ENCODE results near the gene ANXA8L1.
"Not testable (repeated sequence)": the region's sequence is repeated elsewhere in the genome, so short reads cannot be mapped to it uniquely, and the experiment has no call there.

Gene ANXA8L1, protein sequence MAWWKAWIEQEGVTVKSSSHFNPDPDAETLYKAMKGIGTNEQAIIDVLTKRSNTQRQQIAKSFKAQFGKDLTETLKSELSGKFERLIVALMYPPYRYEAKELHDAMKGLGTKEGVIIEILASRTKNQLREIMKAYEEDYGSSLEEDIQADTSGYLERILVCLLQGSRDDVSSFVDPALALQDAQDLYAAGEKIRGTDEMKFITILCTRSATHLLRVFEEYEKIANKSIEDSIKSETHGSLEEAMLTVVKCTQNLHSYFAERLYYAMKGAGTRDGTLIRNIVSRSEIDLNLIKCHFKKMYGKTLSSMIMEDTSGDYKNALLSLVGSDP

DNA sequence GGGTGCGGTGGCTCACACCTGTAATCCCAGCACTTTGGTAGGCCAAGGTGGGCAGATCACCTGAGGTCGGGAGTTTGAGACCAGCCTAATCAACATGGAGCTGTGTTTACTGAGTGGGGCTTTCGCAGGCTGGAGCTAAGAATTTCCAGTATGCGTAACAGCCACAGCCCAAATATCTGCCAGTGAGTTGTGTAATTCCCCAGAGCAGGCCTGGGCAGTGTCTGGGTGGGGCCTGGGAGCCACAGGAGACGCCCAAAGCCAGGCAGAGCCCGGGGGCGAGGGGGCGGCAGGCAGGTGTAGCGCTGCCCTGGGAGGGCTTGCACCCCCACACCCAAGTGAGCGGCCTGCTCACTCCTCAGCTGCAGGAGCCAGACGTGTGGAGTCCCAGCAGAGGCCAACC lies at the start of gene ANXA8L1:
TSS of gene ANXA8L1 (plus strand) at position 371 of the 400 bp plus-strand sequence. CDS start 76 bp downstream, outside the sequence.
- DNase-seq: not testable (repeated sequence)

DNA sequence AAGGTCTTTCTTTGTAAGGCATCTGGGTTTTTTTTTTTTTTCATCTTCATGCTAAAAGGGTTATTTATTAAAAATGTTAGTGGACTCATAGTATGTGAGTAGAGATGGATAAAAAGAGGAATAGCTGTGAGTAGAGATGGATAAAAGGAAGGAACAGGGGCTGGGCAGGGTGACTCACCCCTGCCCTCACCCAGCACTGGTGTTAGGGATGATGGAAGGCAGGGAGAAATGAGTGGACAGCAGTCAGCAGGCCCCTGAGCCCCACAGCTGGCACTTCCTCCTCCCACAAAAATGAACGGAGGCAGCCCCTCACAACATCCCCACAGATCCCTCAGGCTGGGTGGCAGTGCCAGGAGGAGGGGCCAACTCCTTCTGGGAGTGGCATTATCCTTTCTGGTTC lies 49.5 kb upstream of the ANXA8L1 start:
- DNase-seq: no peak

DNA sequence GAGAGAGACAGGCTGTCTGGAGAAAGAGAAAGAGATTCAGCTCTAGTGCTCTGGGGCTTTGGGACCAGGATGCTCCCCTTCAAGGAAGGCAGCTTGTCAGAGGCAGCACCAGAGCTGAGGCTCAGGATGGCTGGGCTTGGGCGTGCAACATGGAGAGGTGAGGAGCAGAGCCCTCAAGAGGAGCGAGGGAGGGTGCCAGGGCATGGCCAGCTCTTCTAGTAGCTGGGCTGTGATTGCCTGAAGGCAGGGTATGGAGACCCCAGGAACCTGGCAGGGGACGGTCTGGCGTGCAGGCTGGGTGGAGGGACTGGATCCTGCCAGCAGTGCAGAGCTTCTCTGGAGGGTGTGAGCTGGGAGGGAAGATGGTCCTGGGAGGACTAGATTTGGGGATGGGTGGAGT lies 48.6 kb upstream of the ANXA8L1 start:
- DNase-seq: no peak

DNA sequence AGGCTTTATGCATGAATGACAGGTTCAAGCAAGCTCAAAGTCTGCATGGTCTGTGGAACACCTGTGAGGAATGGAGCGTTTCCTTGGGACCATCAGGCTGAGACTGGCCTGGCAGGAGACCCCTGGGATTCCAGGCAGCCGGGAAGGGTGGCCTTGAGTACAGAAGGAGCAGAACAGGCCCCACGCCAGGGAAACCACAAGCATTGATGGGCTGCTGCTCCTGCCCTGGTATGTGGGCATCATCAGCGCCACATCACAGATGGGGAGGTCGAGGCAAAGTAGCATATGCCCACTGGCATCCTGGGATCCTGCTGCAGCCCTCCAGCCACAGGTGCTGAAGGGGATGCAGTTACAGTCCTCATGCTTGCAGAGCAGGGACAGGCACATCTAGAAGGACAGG lies 47.9 kb upstream of the ANXA8L1 start:
- DNase-seq: no peak

DNA sequence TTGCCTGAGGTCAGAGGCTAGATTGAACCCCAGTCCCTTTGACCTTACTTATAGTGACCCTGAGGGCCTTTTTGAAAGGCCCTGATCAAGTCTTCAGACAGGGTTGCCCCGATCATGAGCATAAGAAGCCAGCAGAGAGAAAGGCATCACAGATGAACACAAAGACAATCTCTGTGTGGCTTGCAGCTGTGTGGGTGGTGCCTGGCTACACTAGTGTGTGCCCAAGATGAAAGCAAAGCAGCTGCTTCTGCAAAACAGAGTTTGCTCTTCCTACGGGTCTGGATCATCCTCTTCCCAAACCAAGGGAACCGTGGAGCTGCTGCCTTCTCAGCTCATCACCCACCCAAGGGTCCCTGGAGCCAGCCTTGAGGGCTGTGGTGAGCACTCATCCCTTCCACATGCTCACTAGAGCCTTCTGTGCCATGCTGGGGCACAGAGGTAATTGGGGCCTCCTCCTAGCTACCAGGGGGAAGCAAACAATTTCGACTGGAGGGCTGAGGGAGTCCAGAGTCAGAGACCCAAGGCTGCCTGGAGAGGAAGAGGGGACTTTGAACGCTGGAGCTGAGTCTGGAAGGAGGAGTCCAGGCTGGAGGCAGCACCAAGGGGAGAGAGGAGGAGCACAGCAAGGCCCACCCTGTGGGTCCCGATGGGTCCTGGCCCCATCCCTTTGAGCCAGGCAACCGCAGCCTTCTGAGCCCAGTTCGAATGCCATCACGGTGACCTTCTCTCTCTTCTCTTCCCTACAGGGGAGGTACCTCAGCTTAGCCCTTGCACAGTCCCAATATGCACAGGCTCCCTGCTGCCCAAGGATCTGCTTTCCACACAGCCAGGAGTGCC lies 46.5 kb upstream of the ANXA8L1 start:
- DNase-seq: no peak

DNA sequence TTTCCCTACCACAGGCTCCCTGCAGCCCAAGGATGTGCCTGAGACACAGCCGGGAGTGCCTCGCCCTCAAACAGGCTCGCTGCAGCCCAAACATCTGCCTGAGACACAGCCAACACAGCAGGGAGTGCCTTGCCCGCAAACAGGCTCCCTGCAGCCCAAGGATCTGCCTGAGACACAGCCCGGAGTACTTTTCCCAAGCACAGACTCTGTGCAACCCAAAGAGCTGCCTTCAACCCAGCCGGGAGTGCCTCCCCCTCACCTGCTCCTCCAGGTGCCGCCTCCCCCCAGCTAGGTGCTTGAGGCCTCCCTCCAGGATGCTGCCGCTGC lies 45.9 kb upstream of the ANXA8L1 start:
- no peak for DNase-seq

DNA sequence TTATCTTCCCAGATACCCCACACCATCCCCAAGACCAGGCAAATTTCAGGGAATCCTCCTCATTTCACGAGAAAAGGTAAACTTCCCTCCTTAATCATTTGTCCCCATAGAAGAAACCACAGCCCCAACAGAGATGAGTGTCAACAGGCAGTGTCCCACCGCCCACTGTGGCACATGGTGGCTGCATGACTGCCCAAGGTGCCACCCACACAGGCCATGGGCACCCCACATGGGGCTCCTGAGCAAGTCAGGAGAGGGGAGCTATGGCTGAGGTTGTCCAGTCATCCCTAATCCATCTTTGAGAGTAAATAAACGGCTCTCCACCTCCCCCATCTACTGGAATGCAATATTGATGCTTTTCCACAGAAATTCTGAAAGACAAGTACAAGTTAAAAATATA lies 44.7 kb upstream of the ANXA8L1 start:
- no peak for DNase-seq

DNA sequence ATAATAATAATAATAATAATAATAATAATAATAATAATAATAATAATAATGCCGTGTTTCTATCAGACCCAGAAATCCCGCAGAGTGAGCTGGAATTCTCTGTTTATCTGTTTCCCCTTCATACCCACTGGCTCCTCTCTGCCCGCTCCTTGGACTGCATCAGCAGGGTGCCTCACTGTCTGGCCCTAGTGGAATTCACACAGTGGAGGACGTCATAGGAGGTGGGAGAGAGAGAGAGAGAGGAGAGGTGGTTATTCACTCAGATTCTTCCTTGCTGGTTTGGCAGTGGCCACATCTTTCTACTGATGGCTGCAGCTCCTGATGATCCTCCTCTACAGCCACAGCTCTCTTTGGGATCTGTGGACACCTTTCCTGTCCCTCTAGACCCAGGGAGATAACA lies 10.1 kb upstream of the ANXA8L1 start:
- DNase-seq: not testable (repeated sequence)

DNA sequence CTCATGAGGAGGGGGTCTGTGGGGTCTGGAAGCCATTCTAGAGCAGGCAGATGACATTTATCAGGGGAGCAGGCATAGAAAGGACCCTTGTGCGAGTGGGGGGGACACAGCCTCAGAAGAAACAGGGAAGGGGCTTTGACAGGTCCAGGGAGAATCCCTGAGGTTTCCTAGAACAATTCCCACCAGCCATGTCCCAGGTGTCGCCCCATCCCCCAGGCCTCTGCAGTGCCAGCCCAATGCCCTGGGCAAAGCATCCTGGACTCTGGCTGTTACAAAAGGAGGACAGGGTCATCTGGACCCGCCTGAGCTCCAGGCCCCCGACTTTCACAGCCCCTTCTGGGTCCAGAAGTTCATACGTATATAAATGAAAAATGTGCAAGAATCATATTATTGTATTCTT lies 8.4 kb upstream of the ANXA8L1 start:
- not testable (repeated sequence) for DNase-seq

DNA sequence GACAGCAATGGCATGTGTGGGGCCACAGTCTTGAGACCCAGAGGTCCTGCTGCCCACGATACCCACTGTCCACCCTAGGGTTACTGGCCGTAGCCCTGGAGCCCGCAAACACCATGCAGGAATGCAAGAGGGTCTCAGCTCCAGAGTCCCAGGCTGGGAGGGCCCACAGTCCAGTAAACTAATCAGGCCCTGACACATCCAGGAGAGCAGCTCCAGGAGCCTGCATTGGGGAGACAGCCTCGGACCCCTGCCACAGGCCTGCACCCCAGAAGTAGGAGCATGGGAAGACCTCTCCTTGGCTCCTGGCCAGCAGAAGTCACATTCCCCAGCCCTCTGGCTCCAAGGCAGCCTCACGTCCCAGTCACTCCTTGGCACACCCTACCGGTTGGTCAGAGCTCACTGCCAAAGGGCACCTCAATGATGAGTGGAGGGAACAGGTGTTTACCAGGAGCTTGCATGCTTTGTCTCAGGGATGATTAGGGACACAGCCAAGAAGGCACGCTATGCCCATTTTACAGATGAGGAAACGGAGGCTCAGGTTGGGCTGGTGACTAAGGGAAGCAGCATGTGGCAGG lies 7.8 kb upstream of the ANXA8L1 start:
- not testable (repeated sequence) for DNase-seq

DNA sequence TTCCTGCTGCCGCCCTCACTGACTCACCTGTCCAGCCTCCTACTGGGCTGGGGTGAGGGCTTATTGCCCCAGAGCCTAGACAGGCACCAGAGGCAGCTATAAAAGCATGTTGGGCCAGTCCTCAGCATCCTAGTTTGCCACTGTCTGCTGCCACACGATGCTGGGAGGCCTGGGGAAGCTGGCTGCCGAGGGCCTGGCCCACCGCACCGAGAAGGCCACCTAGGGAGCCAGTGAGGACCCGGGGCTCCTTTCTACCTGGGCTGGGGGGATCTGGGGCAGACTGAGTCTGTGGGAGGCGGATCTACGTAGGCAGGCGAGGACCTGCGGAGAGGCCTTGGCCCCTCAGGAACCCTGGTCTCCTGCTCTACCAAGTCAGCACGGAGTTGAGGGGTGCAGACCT lies 6.6 kb upstream of the ANXA8L1 start:
- DNase-seq: not testable (repeated sequence)

DNA sequence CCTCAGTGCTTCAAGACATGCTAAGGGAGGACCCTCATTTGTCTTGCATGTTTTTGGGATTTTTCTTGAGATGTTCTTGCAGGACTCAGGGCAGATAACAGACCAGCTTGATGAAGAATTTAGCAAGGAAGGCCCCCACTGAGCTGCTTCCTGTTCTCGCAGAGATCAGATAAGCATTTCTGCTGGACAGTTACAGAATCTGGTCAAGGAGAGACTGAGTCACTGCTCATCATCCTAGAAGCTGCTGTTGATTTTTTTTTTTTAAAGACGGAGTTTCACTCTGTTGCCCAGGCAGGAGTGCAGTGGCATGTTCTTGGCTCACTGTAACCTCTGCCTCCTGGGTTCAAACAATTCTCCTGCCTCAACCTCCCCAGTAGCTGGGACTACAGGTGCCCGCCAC lies 1.2 kb upstream of the ANXA8L1 start:
- DNase-seq: not testable (repeated sequence)

DNA sequence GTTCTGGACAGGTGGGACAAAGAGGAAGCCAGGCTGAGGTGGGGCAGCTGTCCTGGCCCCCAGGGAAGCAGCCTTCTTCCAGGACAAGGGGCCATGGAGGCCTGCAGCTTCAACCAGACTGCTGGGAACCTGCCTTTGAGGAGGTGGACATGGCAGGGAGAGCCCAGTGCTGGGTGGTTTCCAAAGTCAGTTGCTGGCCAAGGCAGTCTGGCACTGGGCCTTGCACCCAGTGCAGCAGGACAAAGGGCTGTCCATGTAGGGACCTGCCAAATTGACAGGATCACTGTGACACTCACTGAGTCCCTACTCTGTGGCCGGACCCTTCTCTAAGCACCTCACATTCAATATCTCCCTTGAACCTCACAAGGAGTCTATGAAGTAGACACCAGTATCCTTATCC lies 1.4 kb downstream of the ANXA8L1 start:
- not testable (repeated sequence) for DNase-seq

DNA sequence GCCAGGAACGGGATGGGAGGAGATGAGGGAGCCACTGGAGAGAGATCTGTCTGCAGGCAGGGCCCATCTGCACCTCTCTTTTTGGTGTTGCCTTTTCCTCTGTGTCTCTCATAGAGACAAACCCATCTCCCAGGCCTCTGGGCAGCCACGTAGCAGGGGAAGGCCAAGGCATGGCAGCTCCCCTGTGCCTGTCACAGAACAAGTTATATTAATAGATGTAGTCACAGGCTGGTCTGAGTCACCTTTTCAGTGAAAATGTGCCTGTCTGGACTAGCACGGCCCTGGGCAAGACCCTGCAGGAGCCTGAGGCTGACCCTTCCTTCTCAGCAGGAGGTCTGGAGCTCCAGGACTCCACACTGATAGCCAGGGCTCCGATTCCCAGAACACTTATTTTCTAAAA lies 2.1 kb downstream of the ANXA8L1 start:
- not testable (repeated sequence) for DNase-seq

DNA sequence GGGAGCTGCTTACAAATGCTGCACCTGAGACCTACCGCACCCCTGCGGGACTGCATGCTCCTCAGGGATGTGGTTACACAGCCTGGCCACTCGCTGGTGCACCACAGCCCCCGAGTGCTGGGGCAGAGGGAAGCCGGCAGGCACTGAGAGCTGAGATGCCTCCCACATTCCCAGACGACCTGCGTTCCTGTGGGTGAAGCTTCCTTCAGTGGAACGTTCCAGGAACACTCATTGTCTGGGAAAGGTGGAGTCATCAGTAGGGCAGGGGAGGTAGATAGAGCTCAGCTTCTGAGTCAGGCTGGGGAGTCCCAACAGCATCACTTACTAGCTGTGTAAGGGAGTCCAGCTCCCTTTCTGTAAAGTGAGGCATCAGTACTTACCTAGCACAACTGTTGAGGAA lies 2.5 kb downstream of the ANXA8L1 start:
- not testable (repeated sequence) for DNase-seq

DNA sequence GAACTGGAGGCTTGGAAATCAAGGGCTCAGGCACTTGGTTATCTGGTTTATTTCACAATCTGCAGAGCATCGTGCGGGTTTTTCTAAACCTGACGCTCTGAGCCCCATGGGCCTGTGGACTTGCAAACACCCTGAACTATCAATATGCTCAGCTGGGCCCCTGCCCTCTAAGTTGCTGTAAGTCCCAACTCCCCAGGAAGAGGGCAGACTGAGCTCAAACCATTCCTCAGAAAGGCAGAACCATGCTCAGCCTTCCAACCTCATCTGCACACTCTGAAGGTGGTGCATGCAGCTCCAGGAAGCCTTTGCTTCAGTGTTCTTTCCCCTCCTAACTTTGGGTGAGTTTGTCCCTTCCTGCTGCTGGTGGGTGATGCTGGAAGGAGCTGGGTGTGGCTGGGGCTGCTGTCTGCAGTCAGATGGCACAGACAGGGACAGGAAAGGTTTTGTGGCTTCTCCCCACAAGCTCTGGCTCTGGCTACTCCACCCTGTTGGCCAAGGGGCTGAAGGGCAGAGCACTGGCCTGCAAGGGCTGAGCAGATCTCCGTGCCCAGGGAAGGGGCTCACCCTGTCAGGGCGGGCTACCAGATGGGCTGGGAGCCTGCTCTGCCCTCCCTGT lies 3.8 kb downstream of the ANXA8L1 start:
- not testable (repeated sequence) for DNase-seq

DNA sequence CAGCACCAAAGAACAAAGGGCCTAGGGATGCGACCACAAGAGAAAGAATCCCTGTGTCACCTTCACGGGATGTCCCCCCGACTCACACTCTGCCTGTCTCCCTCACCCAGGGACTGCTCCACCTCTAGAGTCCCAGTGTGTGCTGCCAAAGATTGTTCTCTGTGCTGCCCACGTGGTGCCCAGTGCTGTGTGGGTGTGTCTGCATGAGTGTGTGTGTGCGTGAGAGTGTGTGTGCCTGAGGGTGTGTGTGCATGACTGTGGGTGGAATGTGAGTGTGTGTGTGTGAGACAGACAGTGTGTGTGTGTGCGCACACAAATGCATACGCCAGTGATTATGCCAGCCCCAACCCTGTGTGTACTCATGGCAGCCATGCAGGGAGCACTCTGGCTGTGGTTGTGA lies 10.3 kb downstream of the ANXA8L1 start:
- DNase-seq: not testable (repeated sequence)

DNA sequence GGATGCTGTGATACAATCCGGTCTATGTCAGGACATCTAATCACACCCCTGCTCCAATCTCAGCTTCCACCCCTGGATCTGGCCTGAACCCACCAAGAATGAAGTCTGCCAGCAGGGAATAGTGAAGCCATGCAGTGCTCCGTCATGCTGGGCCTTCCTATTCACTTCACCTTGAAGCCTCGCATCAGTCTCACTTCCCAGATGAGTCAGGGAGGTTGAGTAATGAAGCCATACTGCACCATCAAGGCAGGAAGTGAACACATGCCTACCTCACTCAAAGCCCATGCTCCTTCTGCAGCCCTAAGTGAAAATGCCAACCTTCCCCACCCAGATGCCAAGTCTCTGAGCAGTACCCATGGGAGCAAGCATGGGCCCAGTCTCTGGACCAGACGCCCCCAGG lies 11.1 kb downstream of the ANXA8L1 start:
- DNase-seq: not testable (repeated sequence)

DNA sequence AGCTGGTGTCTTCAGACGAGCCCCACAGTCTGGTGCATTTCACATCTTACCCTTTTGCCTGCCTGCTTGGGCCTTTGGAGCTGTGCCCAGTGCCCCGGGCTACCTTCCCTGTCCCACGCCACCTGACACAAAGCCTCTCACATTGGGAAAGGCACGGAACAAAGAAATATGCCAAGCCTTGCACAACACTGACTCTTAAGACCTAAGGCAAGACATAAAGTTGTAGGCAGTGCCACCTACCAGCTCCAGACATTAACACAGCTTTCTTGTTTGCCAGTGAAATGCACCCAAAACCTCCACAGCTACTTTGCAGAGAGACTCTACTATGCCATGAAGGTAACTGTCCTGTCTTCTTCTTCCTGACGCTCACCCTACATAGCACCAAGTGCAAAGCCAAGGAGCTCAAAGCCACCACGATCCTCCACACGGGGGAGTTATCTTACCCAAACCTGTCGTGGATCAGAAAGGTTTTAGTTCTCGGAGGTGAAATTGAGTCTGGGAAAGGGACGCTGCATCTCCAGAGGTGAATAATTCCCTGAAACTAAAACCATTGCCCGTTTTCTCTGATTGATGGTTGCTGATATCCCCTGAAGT lies 11.8 kb downstream of the ANXA8L1 start:
- not testable (repeated sequence) for DNase-seq

DNA sequence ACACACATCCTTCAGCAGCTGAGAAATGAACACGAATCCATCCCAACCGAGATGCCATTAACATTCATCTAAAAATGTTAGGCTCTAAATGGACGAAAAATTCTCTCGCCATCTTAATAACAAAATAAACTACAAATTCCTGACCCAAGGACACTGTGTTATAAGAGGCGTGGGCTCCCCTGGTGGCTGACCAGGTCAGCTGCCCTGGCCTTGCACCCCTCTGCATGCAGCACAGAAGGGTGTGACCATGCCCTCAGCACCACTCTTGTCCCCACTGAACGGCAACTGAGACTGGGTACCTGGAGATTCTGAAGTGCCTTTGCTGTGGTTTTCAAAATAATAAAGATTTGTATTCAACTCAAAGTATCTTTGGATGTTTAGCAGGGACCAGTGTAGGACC lies 15.8 kb downstream of the ANXA8L1 start:
- DNase-seq: not testable (repeated sequence)

DNA sequence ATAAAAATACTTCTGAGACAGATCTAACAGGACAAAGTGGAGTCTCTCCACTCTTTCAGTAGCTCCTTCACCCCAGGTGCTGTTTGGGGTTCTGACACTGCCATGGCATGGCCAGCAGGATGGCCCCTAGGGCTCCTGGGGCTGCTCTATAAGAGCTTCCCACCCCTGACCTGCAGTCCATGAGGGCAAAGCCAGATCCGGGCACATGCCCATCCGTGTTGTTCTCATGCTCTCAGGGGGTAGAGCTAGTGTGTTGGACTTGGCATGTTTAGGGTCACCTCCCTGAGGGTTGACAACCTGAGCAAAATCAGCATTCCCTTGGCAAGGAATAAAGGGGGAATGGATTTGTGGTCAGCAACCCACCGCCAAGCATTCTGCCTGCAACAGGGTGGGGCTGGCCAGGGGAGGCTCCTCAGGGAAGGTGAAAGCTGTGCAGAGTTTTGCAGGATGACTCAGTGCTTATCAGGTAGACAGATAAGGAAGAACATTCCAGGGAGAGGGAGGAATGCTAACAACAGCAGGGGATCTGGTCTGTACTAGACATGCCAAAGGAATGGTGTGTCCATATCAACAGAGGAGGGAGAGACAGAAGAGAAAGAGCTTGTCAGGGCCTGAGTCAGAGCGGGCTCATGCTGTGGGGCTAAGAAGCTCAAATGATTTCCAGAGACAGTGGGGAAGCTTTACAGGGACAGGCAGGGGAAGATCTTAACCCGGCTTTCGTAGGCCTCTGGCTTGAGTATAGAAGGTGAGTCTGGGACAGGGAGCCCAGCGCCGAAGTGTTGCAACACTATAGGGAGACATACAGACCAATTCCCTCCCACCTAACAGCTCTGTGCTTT lies 21.1 kb downstream of the ANXA8L1 start:
- DNase-seq: peak; percentile 7

DNA sequence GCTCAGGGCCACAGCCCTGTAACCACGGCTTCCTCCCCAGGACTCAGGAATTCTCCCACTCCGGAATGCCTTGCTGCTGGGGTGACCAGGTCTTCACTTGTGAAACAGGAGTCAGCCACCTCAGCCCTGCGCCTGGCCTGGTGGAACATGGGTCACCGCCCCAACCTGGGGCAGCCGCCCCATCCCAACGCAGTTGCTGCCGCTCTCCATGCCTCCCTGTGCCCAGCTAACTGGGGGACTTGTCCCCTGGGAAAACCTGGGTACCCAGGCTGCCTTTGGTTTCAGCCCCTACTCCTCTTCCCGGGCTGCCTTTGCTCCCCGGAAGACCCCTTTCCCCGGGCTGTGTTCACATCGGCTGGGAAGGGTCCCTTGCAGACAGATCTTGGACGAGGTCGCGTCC lies 22.2 kb downstream of the ANXA8L1 start:
- DNase-seq: not testable (repeated sequence)

Data from HCEC 1CT (cell line).